ENCODE results near the gene HNRNPA1.
A peak's percentile ranks its signal among the peaks of the same experiment; 100 is the strongest.

The HNRNPA1 gene

GRCh38 chr12:54262403-54262925, 18.1 kb upstream of the HNRNPA1 start (continued):
- TF ChIP-seq GLI4 (tag by site-specific recombination; IDR thresholded peaks at IDR 0.05), result no peak
- no peak for TF ChIP-seq SP3 (tag by site-specific recombination; IDR thresholded peaks at IDR 0.05)
- no peak for TF ChIP-seq ZNF214 (tag by site-specific recombination; IDR thresholded peaks at IDR 0.05; ENCODE audit: borderline replicate concordance)
- no peak for TF ChIP-seq ZNF146 (tag by site-specific recombination; IDR thresholded peaks at IDR 0.05)
- no peak for TF ChIP-seq ELK4 (IDR thresholded peaks at IDR 0.05; ENCODE audit: borderline replicate concordance, low read depth, low read length)
- no peak for TF ChIP-seq ZNF114 (tag by site-specific recombination; IDR thresholded peaks at IDR 0.05)
- TF ChIP-seq ZNF391 (tag by site-specific recombination; IDR thresholded peaks at IDR 0.05; ENCODE audit: borderline replicate concordance, low read depth), result no peak
- no peak for TF ChIP-seq ZNF791 (tag by site-specific recombination; IDR thresholded peaks at IDR 0.05)
- TF ChIP-seq ZNF658 (tag by site-specific recombination; IDR thresholded peaks at IDR 0.05), result no peak
- no peak for TF ChIP-seq EGR2 (tag by site-specific recombination; IDR thresholded peaks at IDR 0.05; ENCODE audit: low read depth)
- 0 out of 2 replicates have a peak, but pooled peaks have one; percentile 19 for TF ChIP-seq ZNF692 (tag by site-specific recombination; IDR thresholded peaks at IDR 0.05)
- TF ChIP-seq, protein P1, sequence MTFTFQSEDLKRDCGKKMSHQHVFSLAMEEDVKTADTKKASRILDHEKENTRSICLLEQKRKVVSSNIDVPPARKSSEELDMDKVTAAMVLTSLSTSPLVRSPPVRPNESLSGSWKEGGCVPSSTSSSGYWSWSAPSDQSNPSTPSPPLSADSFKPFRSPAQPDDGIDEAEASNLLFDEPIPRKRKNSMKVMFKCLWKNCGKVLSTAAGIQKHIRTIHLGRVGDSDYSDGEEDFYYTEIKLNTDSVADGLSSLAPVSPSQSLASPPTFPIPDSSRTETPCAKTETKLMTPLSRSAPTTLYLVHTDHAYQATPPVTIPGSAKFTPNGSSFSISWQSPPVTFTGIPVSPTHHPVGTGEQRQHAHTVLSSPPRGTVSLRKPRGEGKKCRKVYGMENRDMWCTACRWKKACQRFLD (tag by site-specific recombination; IDR thresholded peaks at IDR 0.05), result no peak
- no peak for TF ChIP-seq ZNF610 (tag by site-specific recombination; IDR thresholded peaks at IDR 0.05; ENCODE audit: borderline replicate concordance)
- TF ChIP-seq KLF1 (tag by site-specific recombination; IDR thresholded peaks at IDR 0.05), result no peak
- peak; percentile 86; the same call in 1 of the 2 replicates for TF ChIP-seq ZNF239 (tag by site-specific recombination; IDR thresholded peaks at IDR 0.05)
- TF ChIP-seq, protein P2, sequence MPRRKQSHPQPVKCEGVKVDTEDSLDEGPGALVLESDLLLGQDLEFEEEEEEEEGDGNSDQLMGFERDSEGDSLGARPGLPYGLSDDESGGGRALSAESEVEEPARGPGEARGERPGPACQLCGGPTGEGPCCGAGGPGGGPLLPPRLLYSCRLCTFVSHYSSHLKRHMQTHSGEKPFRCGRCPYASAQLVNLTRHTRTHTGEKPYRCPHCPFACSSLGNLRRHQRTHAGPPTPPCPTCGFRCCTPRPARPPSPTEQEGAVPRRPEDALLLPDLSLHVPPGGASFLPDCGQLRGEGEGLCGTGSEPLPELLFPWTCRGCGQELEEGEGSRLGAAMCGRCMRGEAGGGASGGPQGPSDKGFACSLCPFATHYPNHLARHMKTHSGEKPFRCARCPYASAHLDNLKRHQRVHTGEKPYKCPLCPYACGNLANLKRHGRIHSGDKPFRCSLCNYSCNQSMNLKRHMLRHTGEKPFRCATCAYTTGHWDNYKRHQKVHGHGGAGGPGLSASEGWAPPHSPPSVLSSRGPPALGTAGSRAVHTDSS (tag by site-specific recombination; IDR thresholded peaks at IDR 0.05), result no peak
- TF ChIP-seq ZNF169 (tag by site-specific recombination; IDR thresholded peaks at IDR 0.05), result no peak
- TF ChIP-seq, protein P3, sequence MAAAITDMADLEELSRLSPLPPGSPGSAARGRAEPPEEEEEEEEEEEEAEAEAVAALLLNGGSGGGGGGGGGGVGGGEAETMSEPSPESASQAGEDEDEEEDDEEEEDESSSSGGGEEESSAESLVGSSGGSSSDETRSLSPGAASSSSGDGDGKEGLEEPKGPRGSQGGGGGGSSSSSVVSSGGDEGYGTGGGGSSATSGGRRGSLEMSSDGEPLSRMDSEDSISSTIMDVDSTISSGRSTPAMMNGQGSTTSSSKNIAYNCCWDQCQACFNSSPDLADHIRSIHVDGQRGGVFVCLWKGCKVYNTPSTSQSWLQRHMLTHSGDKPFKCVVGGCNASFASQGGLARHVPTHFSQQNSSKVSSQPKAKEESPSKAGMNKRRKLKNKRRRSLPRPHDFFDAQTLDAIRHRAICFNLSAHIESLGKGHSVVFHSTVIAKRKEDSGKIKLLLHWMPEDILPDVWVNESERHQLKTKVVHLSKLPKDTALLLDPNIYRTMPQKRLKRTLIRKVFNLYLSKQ (tag by site-specific recombination; IDR thresholded peaks at IDR 0.05; ENCODE audit: borderline replicate concordance), result no peak
- TF ChIP-seq ZNF747 (tag by site-specific recombination; IDR thresholded peaks at IDR 0.05), result no peak
- TF ChIP-seq KLF9 (tag by site-specific recombination; IDR thresholded peaks at IDR 0.05; ENCODE audit: low read depth), result no peak
- TF ChIP-seq ZNF112 (tag by site-specific recombination; IDR thresholded peaks at IDR 0.05), result no peak
- TF ChIP-seq ZNF792 (tag by site-specific recombination; IDR thresholded peaks at IDR 0.05), result no peak
- TF ChIP-seq ZNF654 (tag by site-specific recombination; IDR thresholded peaks at IDR 0.05; ENCODE audit: low read depth), result no peak
- TF ChIP-seq ZNF394 (tag by site-specific recombination; IDR thresholded peaks at IDR 0.05; ENCODE audit: borderline replicate concordance), result peak; percentile 27; the same call in 1 of the 2 replicates
- no peak for TF ChIP-seq HOXA7 (CRISPR knock-in tag; IDR thresholded peaks at IDR 0.05; ENCODE audit: borderline replicate concordance)
- TF ChIP-seq ZNF174 (tag by site-specific recombination; IDR thresholded peaks at IDR 0.05), result no peak
- TF ChIP-seq, protein P4, sequence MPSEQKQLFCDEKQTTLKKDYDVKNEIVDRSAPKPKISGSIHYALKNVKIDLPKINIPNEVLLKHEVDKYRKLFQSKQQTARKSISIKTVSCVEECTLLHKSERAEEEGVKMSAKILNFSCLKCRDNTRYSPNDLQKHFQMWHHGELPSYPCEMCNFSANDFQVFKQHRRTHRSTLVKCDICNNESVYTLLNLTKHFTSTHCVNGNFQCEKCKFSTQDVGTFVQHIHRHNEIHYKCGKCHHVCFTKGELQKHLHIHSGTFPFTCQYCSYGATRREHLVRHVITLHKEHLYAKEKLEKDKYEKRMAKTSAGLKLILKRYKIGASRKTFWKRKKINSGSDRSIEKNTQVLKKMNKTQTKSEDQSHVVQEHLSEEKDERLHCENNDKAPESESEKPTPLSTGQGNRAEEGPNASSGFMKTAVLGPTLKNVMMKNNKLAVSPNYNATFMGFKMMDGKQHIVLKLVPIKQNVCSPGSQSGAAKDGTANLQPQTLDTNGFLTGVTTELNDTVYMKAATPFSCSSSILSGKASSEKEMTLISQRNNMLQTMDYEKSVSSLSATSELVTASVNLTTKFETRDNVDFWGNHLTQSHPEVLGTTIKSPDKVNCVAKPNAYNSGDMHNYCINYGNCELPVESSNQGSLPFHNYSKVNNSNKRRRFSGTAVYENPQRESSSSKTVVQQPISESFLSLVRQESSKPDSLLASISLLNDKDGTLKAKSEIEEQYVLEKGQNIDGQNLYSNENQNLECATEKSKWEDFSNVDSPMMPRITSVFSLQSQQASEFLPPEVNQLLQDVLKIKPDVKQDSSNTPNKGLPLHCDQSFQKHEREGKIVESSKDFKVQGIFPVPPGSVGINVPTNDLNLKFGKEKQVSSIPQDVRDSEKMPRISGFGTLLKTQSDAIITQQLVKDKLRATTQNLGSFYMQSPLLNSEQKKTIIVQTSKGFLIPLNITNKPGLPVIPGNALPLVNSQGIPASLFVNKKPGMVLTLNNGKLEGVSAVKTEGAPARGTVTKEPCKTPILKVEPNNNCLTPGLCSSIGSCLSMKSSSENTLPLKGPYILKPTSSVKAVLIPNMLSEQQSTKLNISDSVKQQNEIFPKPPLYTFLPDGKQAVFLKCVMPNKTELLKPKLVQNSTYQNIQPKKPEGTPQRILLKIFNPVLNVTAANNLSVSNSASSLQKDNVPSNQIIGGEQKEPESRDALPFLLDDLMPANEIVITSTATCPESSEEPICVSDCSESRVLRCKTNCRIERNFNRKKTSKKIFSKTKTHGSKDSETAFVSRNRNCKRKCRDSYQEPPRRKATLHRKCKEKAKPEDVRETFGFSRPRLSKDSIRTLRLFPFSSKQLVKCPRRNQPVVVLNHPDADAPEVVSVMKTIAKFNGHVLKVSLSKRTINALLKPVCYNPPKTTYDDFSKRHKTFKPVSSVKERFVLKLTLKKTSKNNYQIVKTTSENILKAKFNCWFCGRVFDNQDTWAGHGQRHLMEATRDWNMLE (tag by site-specific recombination; conservative IDR thresholded peaks at IDR 0.05; ENCODE audit: low read depth), result no peak; the same call in 1 of the 2 replicates
- no peak; the same call in 1 of the 2 replicates for TF ChIP-seq ZFP37 (tag by site-specific recombination; IDR thresholded peaks at IDR 0.05)
- TF ChIP-seq ZNF624 (tag by site-specific recombination; IDR thresholded peaks at IDR 0.05), result no peak

Measured in HEK293 (cell line).